Measurements from ENCODE around the gene PDE6C.

The PDE6C gene

GRCh38 chr10:93612311-93612710 is at the start of gene PDE6C:
Gene PDE6C, plus strand, starts transcription at chr10:93612537. Its CDS starts 189 bp downstream, at chr10:93612726.
- no peak for DNase-seq (ENCODE audit: low read depth)

GRCh38 chr10:93565446-93565845 is 46.9 kb upstream of the PDE6C start:
- DNase-seq (ENCODE audit: low read depth), result no peak

- no peak for DNase-seq (ENCODE audit: low read depth)
Observed at GRCh38 chr10:93566435-93567276, 45.7 kb upstream of the PDE6C start, which contains the start of gene FFAR4. Gene FFAR4, plus strand, starts transcription at chr10:93566665. Its CDS starts 56 bp downstream, at chr10:93566721.

GRCh38 chr10:93567277-93568104 is 44.8 kb upstream of the PDE6C start:
- no peak for DNase-seq (ENCODE audit: low read depth)

- no peak for DNase-seq (ENCODE audit: low read depth)
Observed at GRCh38 chr10:93568105-93568390, 44.3 kb upstream of the PDE6C start.

- DNase-seq (ENCODE audit: low read depth), result no peak
Observed at GRCh38 chr10:93570383-93570782, 42.0 kb upstream of the PDE6C start.

GRCh38 chr10:93572606-93573005 is 39.7 kb upstream of the PDE6C start:
- DNase-seq (ENCODE audit: low read depth), result no peak

GRCh38 chr10:93573051-93573909 is 39.1 kb upstream of the PDE6C start:
- DNase-seq (ENCODE audit: low read depth), result no peak

- DNase-seq (ENCODE audit: low read depth), result no peak
Observed at GRCh38 chr10:93573924-93574323, 38.4 kb upstream of the PDE6C start.

GRCh38 chr10:93576888-93577287 is 35.4 kb upstream of the PDE6C start:
- DNase-seq (ENCODE audit: low read depth), result no peak

GRCh38 chr10:93577565-93577964 is 34.8 kb upstream of the PDE6C start:
- no peak for DNase-seq (ENCODE audit: low read depth)

- DNase-seq (ENCODE audit: low read depth), result no peak
Observed at GRCh38 chr10:93579089-93579488, 33.2 kb upstream of the PDE6C start.

- no peak for DNase-seq (ENCODE audit: low read depth)
Observed at GRCh38 chr10:93579985-93580711, 32.2 kb upstream of the PDE6C start.

- DNase-seq (ENCODE audit: low read depth), result no peak
Observed at GRCh38 chr10:93580828-93581227, 31.5 kb upstream of the PDE6C start.

GRCh38 chr10:93584445-93584844 is 27.9 kb upstream of the PDE6C start:
- DNase-seq (ENCODE audit: low read depth), result no peak

GRCh38 chr10:93589648-93590562 is 22.4 kb upstream of the PDE6C start:
- DNase-seq (ENCODE audit: low read depth), result no peak

- no peak for DNase-seq (ENCODE audit: low read depth)
Observed at GRCh38 chr10:93590638-93591037, 21.7 kb upstream of the PDE6C start.

GRCh38 chr10:93591065-93591808 is 21.1 kb upstream of the PDE6C start:
- no peak for DNase-seq (ENCODE audit: low read depth)

- DNase-seq (ENCODE audit: low read depth), result no peak
Observed at GRCh38 chr10:93593254-93593653, 19.1 kb upstream of the PDE6C start.

GRCh38 chr10:93593749-93594148 is 18.6 kb upstream of the PDE6C start:
- DNase-seq (ENCODE audit: low read depth), result no peak
